OCI-LY7 (cell line): ENCODE results near the gene CUEDC1. TPM values are rescaled to one million over a fixed set of nuclear protein-coding genes. Genes with fewer than 3 reads are reported as not detected.

Source experiments
- BruUV-seq: library from RNA; stranded (reverse); fragments of 400-500 nt; replicated peaks from 2 replicates; lab custom pipeline; 2021; lab: Mats Ljungman, UMichigan
- CTCF ChIA-PET: fragments of 300-600 bp; sonication (Branson Sonifier 250); formaldehyde crosslinking; loops from one replicate; lab custom pipeline; 2022; ENCODE audit warnings: antibody characterized with exemption; ENCODE audit not compliant: unreplicated experiment; lab: Charles Lee
- POLR2A ChIA-PET: fragments of 300-600 bp; sonication (Branson Sonifier 250); formaldehyde crosslinking; loops from one replicate; lab custom pipeline; 2022; ENCODE audit warnings: antibody characterized with exemption; lab: Charles Lee
- DNase-seq: peaks from one replicate; pipeline ENCODE4 v3.0.0-alpha.2; 2015; ENCODE audit warnings: low spot score
- H2AFZ ChIP-seq: fragments of 200-600 bp; sonication (generic), shearing (Covaris generic); 2 replicates; pipeline ENCODE4 v1.6.1; 2014; ENCODE audit warnings: mild to moderate bottlenecking, antibody characterized with exemption, low read length, moderate library complexity
- H3K27ac ChIP-seq: fragments of 200-600 bp; sonication (generic); 2 replicates; pipeline ENCODE4 v1.5.1; 2014; ENCODE audit warnings: mixed run types, low read depth, mild to moderate bottlenecking, moderate library complexity, low read length, inconsistent platforms; ENCODE audit not compliant: poor library complexity, severe bottlenecking
- H3K36me3 ChIP-seq: fragments of 200-600 bp; sonication (generic); 2 replicates; pipeline ENCODE4 v1.6.1; 2014; ENCODE audit warnings: mild to moderate bottlenecking, antibody characterized with exemption, low read length, moderate library complexity, mixed read lengths; ENCODE audit not compliant: insufficient read depth
- H3K4me1 ChIP-seq: fragments of 200-600 bp; sonication (generic); 2 replicates; pipeline ENCODE4 v1.5.1; 2014; ENCODE audit warnings: mild to moderate bottlenecking, low read length; ENCODE audit not compliant: insufficient read depth, poor library complexity, severe bottlenecking
- H3K4me2 ChIP-seq: fragments of 200-600 bp; sonication (generic); 2 replicates; pipeline ENCODE4 v1.6.1; 2014; ENCODE audit warnings: mild to moderate bottlenecking, low read length
- H3K4me3 ChIP-seq: fragments of 200-600 bp; sonication (generic); 2 replicates; pipeline ENCODE4 v1.5.1; 2014; ENCODE audit warnings: mild to moderate bottlenecking, low read depth, low read length; ENCODE audit not compliant: poor library complexity, severe bottlenecking
- H3K79me2 ChIP-seq: fragments of 200-600 bp; sonication (generic); 2 replicates; pipeline ENCODE4 v1.6.1; 2016; ENCODE audit warnings: low read depth, mild to moderate bottlenecking, low read length, moderate library complexity, mixed read lengths; ENCODE audit not compliant: insufficient read depth
- H3K9me2 ChIP-seq: fragments of 200-600 bp; sonication (generic); 2 replicates; pipeline ENCODE4 v1.6.1; 2016; ENCODE audit warnings: mild to moderate bottlenecking, low read length, mixed read lengths; ENCODE audit not compliant: insufficient read depth
- H3K9me3 ChIP-seq: fragments of 200-600 bp; sonication (generic); 2 replicates; pipeline ENCODE4 v1.6.1; 2014; ENCODE audit warnings: mild to moderate bottlenecking, mixed run types, low read length, mixed read lengths
- H4K20me1 ChIP-seq: fragments of 200-600 bp; sonication (generic); 2 replicates; pipeline ENCODE4 v1.6.1; 2014; ENCODE audit warnings: mild to moderate bottlenecking, antibody characterized with exemption, low read length, moderate library complexity, mixed read lengths; ENCODE audit not compliant: insufficient read depth
- EZH2phosphoT487 ChIP-seq: fragments of 200-600 bp; sonication (generic); IDR thresholded peaks from 2 replicates; pipeline ENCODE4 v1.6.1; 2018; ENCODE audit warnings: low read depth, borderline replicate concordance, mild to moderate bottlenecking, mixed run types, antibody characterized with exemption, low read length, moderate library complexity, mixed read lengths
- intact Hi-C: fragments of 100-400 bp; cut with micrococcal nuclease; formaldehyde crosslinking; loops from one replicate; pipeline ENCODE4 v1.10.0; 2022; ENCODE audit not compliant: unreplicated experiment
- total RNA-seq, 2 experiments: library from RNA; depleted of rRNA in 1 of 2; stranded (reverse); fragments of >200 nt in 1 of 2; shearing (Covaris generic) in 1 of 2; gene quantifications; 2 replicates each; pipeline ENCODE4 v1.2.3, GENCODE V29; 2014 to 2022
- TF ChIP-seq, protein P1 (sequence below): fragments of 200-600 bp; sonication (generic); conservative IDR thresholded peaks from 2 replicates; pipeline ENCODE4 v1.5.1; 2014; ENCODE audit warnings: mild to moderate bottlenecking, antibody characterized with exemption, low read length, moderate library complexity, mixed read lengths

The CUEDC1 gene
- total RNA-seq, 2 experiments from 2014 or later = 0.74 TPM; not detected in 1

DNA sequence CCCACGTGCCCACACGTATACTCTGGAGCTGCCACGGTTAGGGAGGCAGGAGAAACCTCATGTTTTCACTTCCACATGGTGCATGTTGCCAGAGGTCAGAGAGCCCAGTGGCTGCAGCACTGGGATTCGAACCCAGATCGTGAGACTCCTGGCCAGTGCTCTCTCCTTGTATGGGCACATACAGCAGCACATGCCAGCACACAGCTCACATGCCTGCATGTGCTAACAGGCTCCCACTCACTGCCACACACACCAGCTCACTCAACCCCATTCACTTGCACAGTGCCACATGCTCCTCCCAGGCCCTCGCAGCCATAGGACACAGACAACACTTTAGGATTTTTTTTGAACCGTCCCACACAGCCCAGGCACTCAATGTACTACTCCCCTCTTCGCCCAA, 55.8 kb downstream of the CUEDC1 start:
- ChIA-PET POLR2A (interaction anchor here (0.7 to 1.2 kb wide), 2 partner anchors 32 to 98 kb away, joined by 3 read pairs; no protein-coding TSS in a partner anchor), CTCF (interaction anchor here (0.6 kb wide), 2 partner anchors 89 to 184 kb away, joined by 4 to 6 read pairs; partner anchors contain the start of genes DYNLL2 and VEZF1)
- H2AFZ ChIP-seq = no peak overlapping the region

DNA sequence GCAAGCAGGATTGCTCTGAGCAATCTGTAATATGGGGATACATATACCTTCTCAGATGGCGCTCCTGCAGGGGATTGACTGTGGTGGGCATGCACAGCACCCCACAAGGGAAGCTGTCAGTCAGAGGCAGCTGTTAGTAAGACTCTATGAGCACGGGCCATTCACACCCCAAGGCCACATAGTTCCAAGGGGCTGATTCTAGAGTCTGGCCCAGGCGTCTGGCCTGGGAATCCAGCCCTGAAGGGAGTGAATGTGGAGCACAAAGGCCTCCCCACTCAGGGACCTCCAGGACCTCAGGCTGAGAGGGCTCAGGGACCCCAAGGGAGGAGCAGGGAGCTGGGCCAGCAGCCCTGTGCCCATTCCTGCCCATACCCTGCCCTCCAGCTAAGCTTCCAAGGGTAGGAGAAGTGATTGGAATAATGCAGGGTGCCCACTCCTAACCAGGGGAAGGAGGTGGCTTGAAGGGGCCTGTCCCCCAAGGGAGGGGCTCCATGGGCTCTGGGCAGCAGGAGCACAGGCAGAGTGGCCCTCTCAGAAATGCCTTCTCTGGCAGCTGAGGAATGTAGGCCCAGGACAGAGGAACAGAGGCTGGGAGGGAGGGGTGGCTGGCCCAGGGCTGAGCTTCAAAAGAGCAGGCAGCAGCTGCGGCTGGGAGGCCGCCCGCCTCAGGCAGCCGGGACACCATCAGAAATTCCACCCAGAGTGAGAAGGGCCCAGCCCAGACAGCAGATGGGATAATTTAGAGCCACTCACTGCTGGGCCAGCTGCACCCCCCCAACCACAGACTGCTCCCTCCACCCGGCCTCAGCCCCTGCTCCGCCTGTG, 56.5 kb downstream of the CUEDC1 start:
- H3K36me3 ChIP-seq = no peaks in the 10 kb centered on the region
- BruUV-seq = no TSS peak
- ChIA-PET CTCF (interaction anchor here (0.6 kb wide), 2 partner anchors 89 to 185 kb away, joined by 4 to 6 read pairs; partner anchors contain the start of genes DYNLL2 and VEZF1), POLR2A (interaction anchor here (0.7 to 1.5 kb wide), 2 partner anchors 25 to 99 kb away, joined by 3 read pairs; no protein-coding TSS in a partner anchor)
- no peak for DNase-seq
- intact Hi-C loops = no loop called here
- H3K27ac ChIP-seq = no peak overlapping the region
- H3K79me2 ChIP-seq = no peaks in the 10 kb centered on the region
- H3K4me3 ChIP-seq = no peak overlapping the region
- no peak overlapping the region for H3K4me2 ChIP-seq
- no peaks in the 10 kb centered on the region for H3K9me2 ChIP-seq
- no peaks in the 10 kb centered on the region for H3K9me3 ChIP-seq
- TF ChIP-seq, protein P1, sequence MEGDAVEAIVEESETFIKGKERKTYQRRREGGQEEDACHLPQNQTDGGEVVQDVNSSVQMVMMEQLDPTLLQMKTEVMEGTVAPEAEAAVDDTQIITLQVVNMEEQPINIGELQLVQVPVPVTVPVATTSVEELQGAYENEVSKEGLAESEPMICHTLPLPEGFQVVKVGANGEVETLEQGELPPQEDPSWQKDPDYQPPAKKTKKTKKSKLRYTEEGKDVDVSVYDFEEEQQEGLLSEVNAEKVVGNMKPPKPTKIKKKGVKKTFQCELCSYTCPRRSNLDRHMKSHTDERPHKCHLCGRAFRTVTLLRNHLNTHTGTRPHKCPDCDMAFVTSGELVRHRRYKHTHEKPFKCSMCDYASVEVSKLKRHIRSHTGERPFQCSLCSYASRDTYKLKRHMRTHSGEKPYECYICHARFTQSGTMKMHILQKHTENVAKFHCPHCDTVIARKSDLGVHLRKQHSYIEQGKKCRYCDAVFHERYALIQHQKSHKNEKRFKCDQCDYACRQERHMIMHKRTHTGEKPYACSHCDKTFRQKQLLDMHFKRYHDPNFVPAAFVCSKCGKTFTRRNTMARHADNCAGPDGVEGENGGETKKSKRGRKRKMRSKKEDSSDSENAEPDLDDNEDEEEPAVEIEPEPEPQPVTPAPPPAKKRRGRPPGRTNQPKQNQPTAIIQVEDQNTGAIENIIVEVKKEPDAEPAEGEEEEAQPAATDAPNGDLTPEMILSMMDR = no peak
- no peak for TF ChIP-seq EZH2phosphoT487
- no peaks in the 10 kb centered on the region for H4K20me1 ChIP-seq
- no peak overlapping the region for H2AFZ ChIP-seq
- H3K4me1 ChIP-seq = peaks cover 40% of the 10 kb centered on the region

More for the DNA sequence above, 55.8 kb downstream of the CUEDC1 start:
- intact Hi-C loops = no loop called here
- Histone ChIP-seq H3K36me3 (no peaks in the 10 kb centered on the region), H3K27ac (no peak overlapping the region), H3K9me3 (no peaks in the 10 kb centered on the region), H3K4me3 (no peak overlapping the region), H3K9me2 (no peaks in the 10 kb centered on the region), H3K79me2 (no peaks in the 10 kb centered on the region), H3K4me2 (no peak overlapping the region), H3K4me1 (peaks cover 47% of the 10 kb centered on the region), H4K20me1 (no peaks in the 10 kb centered on the region)
- DNase-seq = no peak
- BruUV-seq = no TSS peak
- TF ChIP-seq, protein P1 = no peak
- no peak for TF ChIP-seq EZH2phosphoT487
